Activated CD8-positive, alpha-beta T cell treated with anti-CD3 and anti-CD28 coated beads, Interleukin-2, amount 10 ng/mL, durations not matched to agents 7 days and 5 days (primary cell): ENCODE data around the gene HOXA5. TPM values are rescaled to one million over a fixed set of nuclear protein-coding genes. Genes with fewer than 3 reads are reported as not detected.

Source experiments
- ATAC-seq: fragments of 150-1000 bp; cut with Tn5 transposase; one replicate; pipeline ENCODE4 v1.10.0; 2021; ENCODE audit warnings: moderate library complexity
- CTCF ChIA-PET: fragments of 350-600 bp; sonication (Branson Sonifier 250); formaldehyde crosslinking; loops from one replicate; lab custom pipeline; 2021; ENCODE audit warnings: antibody characterized with exemption; lab: Charles Lee
- POLR2A ChIA-PET: fragments of 350-600 bp; sonication (Branson Sonifier 250); formaldehyde crosslinking; loops from one replicate; lab custom pipeline; 2021; ENCODE audit warnings: antibody characterized with exemption; lab: Charles Lee
- DNase-seq: peaks from one replicate; pipeline ENCODE4 v3.0.0-alpha.2; 2020
- H3K27ac Mint-ChIP-seq: one replicate; pipeline ENCODE4 v1.8.0; 2021; ENCODE audit warnings: mild to moderate bottlenecking, mixed read lengths
- H3K27me3 Mint-ChIP-seq: one replicate; pipeline ENCODE4 v1.8.0; 2021; ENCODE audit warnings: low read depth, mixed read lengths
- H3K36me3 Mint-ChIP-seq: one replicate; pipeline ENCODE4 v1.8.0; 2021; ENCODE audit warnings: low read depth, mixed read lengths
- H3K4me1 Mint-ChIP-seq: one replicate; pipeline ENCODE4 v1.8.0; 2021; ENCODE audit warnings: low read depth, mixed read lengths
- H3K4me3 Mint-ChIP-seq: one replicate; pipeline ENCODE4 v1.8.0; 2021; ENCODE audit warnings: mild to moderate bottlenecking, mixed read lengths
- H3K9me3 Mint-ChIP-seq: one replicate; pipeline ENCODE4 v1.8.0; 2022; ENCODE audit warnings: mixed read lengths; ENCODE audit not compliant: insufficient read depth
- total RNA-seq, 2 experiments: library from RNA; stranded (reverse); gene quantifications; one replicate each; pipeline ENCODE4 v1.2.3, GENCODE V29; 2021

Gene HOXA5
- total RNA-seq, 2 experiments from 2014 or later: not detected

DNA sequence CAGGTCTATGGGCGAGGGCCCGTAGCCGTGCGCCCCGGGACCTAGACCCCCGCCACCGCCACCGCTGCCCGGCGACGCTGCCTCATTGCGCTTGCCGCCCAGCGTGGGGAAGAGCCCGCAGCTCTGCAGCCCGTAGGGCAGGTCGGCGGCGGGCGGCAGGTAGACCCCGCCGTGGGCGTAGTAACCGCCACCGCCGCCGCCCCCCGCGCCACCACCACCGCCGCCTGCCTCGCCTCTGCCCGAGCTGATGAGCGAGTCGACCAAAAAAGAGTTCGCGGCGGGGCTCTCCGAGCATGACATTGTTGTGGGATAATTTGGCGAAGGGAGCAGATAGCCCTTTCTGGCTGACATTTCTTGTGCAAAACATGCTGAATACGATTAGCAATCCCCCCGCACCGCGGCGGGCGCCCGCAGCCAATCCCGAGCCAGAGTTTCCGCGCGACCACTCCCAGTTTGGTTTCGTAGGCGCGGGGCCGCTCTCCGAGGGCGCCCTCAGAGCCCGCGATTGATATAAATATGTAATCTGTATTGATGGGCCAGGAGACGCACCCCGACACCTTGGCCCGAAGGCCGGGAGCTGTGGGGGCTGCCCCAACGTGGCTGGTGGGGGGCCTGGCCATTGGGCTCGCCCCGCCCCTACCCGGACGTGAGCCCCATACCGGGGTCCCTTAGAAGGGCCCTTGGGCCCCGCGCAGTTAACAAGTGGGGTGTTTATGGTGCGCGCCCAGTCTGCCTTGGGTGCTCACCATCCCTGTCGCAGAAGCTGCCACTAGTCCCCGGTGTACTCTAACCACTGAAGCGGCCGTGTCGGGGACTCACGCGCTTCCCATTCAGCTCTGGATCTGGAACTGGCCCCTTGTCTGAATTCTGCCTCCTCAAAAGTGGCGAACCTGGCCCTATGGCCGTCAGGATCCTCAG lies 30.7 kb upstream of the HOXA5 start, which contains the start of gene HOXA10:
TSS of gene HOXA10 (minus strand) at position 365 of the 918 bp plus-strand sequence. CDS start at position 351, 14 bp downstream.
- ChIA-PET POLR2A (no interaction called here), CTCF (interaction anchor here (1.0 kb wide), 1 partner anchor 22 kb away, joined by 4 read pairs; no protein-coding TSS in a partner anchor)
- H3K27ac Mint-ChIP-seq: no peak within 1 kb of the TSS
- peaks cover 60% of the 10 kb centered on the region for H3K27me3 Mint-ChIP-seq
- DNase-seq (no peak), ATAC-seq (no peak)
- peaks cover 10% of the 10 kb centered on the region for H3K4me1 Mint-ChIP-seq
- peaks cover 5% of the 10 kb centered on the region for H3K36me3 Mint-ChIP-seq
- H3K4me3 Mint-ChIP-seq: peak within 1 kb of the TSS; percentile 31
- H3K9me3 Mint-ChIP-seq: no peaks in the 10 kb centered on the region

DNA sequence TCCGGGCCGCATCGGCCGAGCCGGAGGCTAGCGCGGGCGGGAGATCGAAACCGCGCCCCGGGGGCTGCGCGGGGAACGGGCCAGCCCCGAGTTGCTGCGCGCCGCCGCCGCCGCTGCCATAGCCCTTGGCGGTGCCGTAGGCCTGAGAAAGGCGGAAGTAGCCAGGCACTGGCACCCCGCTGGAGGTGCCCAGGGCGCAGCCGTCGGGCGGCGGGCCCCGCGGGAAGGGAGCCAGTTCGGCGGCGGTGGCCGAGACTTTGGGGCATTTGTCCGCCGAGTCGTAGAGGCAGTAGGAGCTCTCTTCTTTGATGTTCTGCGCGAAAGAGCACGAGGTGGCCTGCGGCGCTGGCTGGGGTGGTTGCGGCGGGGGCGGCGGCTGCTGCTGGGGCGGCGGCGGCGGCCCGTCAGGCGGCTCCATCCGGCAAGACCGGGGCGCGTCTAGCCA lies 30.1 kb upstream of the HOXA5 start:
- H3K27me3 Mint-ChIP-seq: peaks cover 61% of the 10 kb centered on the region
- ChIA-PET POLR2A (interaction anchor here (0.6 kb wide), 1 partner anchor 12 kb away, joined by 4 read pairs; no protein-coding TSS in a partner anchor), CTCF (interaction anchor here (1.1 to 1.3 kb wide), 2 partner anchors 11 to 23 kb away, joined by 3 to 6 read pairs; no protein-coding TSS in a partner anchor)
- DNase-seq: no peak
- no peak overlapping the region for H3K27ac Mint-ChIP-seq
- H3K4me1 Mint-ChIP-seq: peaks cover 14% of the 10 kb centered on the region
- no peak overlapping the region for H3K4me3 Mint-ChIP-seq
- H3K36me3 Mint-ChIP-seq: peaks cover 5% of the 10 kb centered on the region
- ATAC-seq: peak; percentile 23
- no peaks in the 10 kb centered on the region for H3K9me3 Mint-ChIP-seq

DNA sequence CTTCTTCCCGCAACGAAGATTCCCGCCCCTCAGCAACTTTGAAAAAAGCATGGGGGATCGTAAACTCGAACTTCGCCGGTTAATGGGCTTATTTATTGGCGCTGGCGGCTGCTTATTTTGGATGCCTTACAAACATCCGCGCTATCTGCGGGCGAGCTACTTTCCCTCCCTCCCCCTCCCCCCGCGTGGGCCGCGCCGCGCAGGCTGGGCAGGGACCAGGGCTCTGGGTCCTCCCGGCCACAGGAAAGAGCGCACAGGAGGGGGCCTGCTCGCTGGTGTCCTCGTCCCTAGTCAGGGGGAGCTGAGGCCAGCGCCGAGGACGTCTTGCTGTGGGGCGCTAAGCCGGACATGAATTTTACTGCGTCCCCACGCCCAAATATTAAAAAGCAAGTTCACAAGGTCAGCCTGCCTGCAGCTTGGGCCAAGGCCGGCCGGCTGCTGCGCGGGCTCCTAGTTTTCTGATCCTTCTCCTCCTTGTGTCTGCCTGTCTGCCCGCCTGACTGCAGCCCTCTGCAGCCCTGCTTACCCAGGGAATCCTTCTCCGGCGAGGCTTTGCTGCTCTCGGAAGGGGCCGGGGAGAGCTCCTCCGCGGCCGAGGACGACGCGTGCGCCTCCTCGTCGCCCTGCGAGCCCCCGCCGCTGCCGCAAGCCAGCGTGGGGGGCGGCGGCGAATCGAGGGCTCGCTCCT lies 29.5 kb upstream of the HOXA5 start:
- DNase-seq (no peak), ATAC-seq (no peak)
- Mint-ChIP-seq H3K4me1 (peaks cover 15% of the 10 kb centered on the region), H3K9me3 (no peaks in the 10 kb centered on the region), H3K27ac (no peak overlapping the region), H3K4me3 (peak overlapping the region; percentile 45), H3K36me3 (peaks cover 5% of the 10 kb centered on the region), H3K27me3 (peaks cover 61% of the 10 kb centered on the region)
- ChIA-PET CTCF (interaction anchor here (1.1 to 1.3 kb wide), 2 partner anchors 10 to 23 kb away, joined by 3 to 6 read pairs; no protein-coding TSS in a partner anchor), POLR2A (interaction anchor here (0.6 kb wide), 1 partner anchor 11 kb away, joined by 4 read pairs; no protein-coding TSS in a partner anchor)

DNA sequence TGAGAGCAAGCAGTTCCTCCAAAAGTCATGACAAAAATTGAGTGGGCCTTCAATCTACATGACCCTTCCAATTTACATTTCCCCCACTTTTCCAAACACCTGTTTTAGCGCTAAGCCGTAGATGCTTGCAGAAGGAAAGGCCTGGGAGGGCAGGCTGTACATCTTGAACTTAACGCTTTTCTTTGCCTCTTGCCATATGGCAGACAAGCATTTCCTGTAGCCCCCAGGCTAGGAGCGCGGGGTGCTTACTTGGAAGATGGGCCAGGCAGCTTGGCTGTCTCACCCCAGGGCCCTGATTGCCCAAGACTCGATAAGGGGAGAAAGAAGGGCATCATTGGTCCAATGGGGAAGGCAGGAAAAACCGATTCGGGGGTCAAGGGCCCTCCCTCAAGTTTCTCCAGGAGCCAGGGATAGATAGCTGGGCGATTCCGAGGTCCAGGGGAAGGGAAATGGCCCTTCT lies 28.9 kb upstream of the HOXA5 start:
- DNase-seq: no peak
- Mint-ChIP-seq H3K4me3 (peak overlapping the region; percentile 45), H3K9me3 (no peaks in the 10 kb centered on the region), H3K36me3 (peaks cover 5% of the 10 kb centered on the region), H3K27ac (peak overlapping the region; percentile 69), H3K27me3 (peaks cover 62% of the 10 kb centered on the region), H3K4me1 (peaks cover 15% of the 10 kb centered on the region)
- CTCF ChIA-PET: interaction anchor here (1.1 to 1.3 kb wide), 3 partner anchors 9 to 24 kb away, joined by 3 to 6 read pairs (median 5); no protein-coding TSS in a partner anchor
- POLR2A ChIA-PET: no interaction called here
- ATAC-seq: no peak

DNA sequence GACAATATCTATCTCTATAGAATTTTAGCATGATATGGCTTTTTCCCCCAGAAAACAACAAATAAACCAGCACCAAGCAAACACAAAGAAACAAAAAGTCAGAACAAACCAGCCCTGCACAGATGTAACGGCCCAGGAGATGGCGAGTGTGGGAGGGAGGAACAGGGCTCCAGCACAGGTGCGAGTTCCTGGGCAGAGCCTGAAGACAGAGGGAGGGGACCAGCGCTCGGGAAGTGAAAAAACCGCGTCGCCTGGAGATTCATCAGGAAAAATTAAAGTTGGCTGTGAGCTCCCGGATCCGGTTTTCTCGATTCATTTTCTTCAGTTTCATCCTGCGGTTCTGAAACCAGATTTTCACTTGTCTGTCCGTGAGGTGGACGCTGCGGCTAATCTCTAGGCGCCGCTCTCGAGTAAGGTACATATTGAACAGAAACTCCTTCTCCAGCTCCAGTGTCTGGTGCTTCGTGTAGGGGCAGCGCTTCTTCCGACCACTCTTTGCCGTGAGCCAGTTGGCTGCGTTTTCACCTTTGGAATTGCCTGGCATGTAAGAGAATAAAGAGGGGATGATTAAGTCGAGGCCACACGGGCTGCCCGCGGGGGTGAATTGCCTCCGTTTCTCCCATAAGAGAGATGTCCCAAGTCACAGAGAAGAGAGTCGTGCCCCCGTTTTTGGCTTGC lies 28.3 kb upstream of the HOXA5 start:
- peaks cover 8% of the 10 kb centered on the region for H3K36me3 Mint-ChIP-seq
- DNase-seq: no peak
- CTCF ChIA-PET: interaction anchor here (1.3 kb wide), 1 partner anchor 24 kb away, joined by 5 read pairs; no protein-coding TSS in a partner anchor
- POLR2A ChIA-PET: no interaction called here
- peaks cover 67% of the 10 kb centered on the region for H3K27me3 Mint-ChIP-seq
- no peak for ATAC-seq
- no peaks in the 10 kb centered on the region for H3K9me3 Mint-ChIP-seq
- peak overlapping the region; percentile 45 for H3K4me3 Mint-ChIP-seq
- H3K4me1 Mint-ChIP-seq: peaks cover 15% of the 10 kb centered on the region
- H3K27ac Mint-ChIP-seq: peak overlapping the region; percentile 69

DNA sequence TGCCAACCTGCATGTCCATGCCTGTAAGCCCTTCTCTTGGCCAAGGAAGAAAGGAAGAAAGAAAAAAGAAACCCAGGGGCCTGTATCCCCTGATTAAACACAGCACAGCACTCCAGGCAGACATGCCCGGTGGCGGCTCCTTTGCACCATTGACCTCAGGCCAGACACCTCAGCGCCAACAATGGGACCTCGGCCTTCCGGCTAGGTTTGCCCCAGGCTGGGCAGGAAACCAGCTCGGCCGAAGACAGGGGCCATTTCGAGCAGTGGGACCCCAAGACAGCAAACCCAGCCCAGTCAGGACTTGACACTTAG lies 27.8 kb upstream of the HOXA5 start:
- ChIA-PET CTCF (interaction anchor here (1.3 kb wide), 1 partner anchor 25 kb away, joined by 5 read pairs; no protein-coding TSS in a partner anchor), POLR2A (no interaction called here)
- no peak for ATAC-seq
- Mint-ChIP-seq H3K27ac (peak overlapping the region; percentile 39), H3K4me3 (no peak overlapping the region), H3K9me3 (no peaks in the 10 kb centered on the region), H3K27me3 (peaks cover 70% of the 10 kb centered on the region), H3K36me3 (peaks cover 8% of the 10 kb centered on the region), H3K4me1 (peaks cover 15% of the 10 kb centered on the region)
- DNase-seq: no peak

DNA sequence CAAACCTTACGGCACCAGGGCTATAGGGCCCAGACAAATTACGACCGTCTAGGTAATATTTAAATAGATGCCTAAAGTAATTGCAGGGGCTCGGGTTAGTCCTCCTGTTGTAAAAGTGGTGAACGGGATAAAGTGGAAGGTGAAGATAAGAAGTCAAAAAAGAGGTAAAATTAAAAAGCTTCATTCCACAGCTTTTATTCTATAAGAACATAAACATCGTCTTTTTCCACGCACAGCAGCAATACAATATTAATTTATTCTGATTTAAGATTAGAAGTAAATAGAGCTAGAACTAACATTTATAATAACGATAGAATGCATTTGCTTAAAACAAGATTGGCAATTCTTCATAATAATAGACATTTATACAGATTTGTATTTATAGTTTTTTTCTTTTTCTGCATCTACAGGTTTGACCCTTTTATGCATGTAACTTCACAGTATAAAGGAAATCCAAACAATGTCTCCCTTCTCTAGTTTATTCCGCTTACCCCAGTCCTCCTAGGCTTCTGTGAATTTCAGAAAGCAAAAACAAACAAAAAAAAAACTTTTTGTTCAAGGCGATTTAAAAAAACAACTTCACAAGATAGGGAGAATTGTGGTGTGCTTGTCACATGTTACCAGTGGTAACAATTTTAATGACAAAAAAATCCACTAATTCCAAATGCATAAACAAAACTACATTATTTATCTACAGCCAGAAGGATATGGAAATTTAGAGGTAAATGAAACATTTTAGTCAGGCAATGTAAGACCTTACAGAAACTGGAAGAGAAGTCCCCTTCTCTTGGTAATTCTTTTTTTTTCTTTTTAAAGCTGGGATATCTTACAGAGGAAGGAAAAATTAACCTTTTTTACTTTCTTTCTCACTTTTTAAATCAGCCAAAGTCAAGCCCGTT lies 27.2 kb upstream of the HOXA5 start:
- ChIA-PET POLR2A (no interaction called here), CTCF (interaction anchor here (1.3 to 1.5 kb wide), 2 partner anchors 9 to 25 kb away, joined by 5 to 6 read pairs; no protein-coding TSS in a partner anchor)
- H3K27me3 Mint-ChIP-seq: peaks cover 70% of the 10 kb centered on the region
- no peak overlapping the region for H3K27ac Mint-ChIP-seq
- H3K36me3 Mint-ChIP-seq: peaks cover 9% of the 10 kb centered on the region
- DNase-seq (no peak), ATAC-seq (no peak)
- peaks cover 16% of the 10 kb centered on the region for H3K4me1 Mint-ChIP-seq
- H3K9me3 Mint-ChIP-seq: no peaks in the 10 kb centered on the region
- no peak overlapping the region for H3K4me3 Mint-ChIP-seq

DNA sequence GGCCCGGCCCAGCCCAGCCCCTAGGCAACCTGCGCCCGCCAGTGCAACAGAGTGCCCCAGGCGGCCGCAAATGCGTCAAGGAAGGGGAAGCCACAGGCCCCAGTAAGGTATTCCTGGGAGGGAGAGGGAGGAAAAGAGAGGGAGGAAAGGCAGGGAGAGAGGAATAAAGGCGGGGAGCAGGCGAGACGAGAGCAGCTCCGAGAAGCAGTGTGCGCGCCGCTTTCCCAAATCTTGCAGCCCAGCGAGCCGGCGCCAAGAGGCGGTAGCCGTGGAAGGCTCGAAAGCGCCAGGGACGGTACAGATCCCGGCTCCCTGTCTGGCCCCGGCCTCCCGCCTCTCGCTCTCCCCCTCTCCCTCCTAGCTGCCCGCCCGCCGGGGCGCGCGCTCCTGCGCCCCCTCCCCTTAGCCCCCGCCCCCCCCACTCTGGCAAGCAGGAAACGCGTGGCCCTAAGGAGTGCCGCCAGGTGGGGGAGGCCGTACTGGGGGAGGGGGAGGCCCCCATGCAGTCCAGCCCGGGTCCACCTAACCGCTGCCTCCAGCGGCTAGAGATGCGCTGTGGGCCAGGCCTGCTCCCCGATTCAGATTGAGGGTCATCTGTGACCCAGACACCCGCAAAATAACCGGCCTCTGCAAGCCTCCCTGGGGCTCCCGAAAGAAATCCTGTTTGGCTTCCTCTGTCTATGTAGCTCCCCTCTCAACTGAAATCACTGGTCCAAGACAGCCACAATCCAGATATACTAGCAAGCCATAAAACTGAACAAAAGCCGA lies 26.4 kb upstream of the HOXA5 start:
- H3K36me3 Mint-ChIP-seq: peaks cover 9% of the 10 kb centered on the region
- ATAC-seq: no peak
- H3K27me3 Mint-ChIP-seq: peaks cover 67% of the 10 kb centered on the region
- CTCF ChIA-PET: interaction anchor here (1.5 kb wide), 1 partner anchor 10 kb away, joined by 6 read pairs; no protein-coding TSS in a partner anchor
- H3K9me3 Mint-ChIP-seq: no peaks in the 10 kb centered on the region
- H3K4me3 Mint-ChIP-seq: no peak overlapping the region
- no peak overlapping the region for H3K27ac Mint-ChIP-seq
- no peak for DNase-seq
- peaks cover 16% of the 10 kb centered on the region for H3K4me1 Mint-ChIP-seq
- POLR2A ChIA-PET: no interaction called here

DNA sequence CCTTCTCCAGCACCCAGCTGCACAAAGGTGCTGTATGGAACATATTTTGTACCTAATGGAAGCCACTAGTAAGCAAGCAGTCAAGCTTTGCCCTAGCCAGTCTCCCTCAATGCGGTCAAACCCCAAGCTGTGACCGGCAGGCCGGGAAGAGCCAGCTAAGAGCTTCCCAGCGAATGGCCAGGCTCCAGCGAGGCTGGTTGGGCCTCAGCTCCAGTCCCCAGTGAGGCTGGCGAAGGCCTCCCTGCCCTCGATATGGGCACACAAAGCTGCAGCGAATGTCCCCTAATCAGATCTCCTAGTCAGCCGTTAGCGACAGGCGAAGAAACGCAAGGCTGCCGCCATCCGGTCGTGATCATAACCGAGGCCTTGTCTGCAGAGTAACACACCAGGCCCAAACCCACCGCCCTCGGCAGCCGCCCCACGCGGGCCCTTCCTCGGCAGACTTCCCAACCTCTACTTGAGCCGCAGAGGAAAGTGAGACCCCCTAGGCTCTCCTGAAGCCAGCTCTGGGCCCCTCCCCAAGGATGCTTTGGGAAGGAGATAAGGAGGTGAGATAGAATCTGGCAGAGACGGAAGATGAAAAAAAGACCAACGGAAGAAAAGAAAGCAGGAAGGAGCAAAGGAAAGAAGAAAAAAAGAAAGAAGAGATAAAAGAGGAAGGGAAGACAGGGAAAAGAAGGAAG lies 24.9 kb upstream of the HOXA5 start:
- ChIA-PET POLR2A (no interaction called here), CTCF (interaction anchor here (0.7 to 1.7 kb wide), 3 partner anchors 11 to 27 kb away, joined by 3 to 6 read pairs (median 3); no protein-coding TSS in a partner anchor)
- Mint-ChIP-seq H3K36me3 (peaks cover 11% of the 10 kb centered on the region), H3K27ac (peak overlapping the region; percentile 32), H3K9me3 (no peaks in the 10 kb centered on the region), H3K27me3 (peaks cover 77% of the 10 kb centered on the region), H3K4me1 (peaks cover 16% of the 10 kb centered on the region), H3K4me3 (no peak overlapping the region)
- DNase-seq (no peak), ATAC-seq (no peak)
